Left forelimb (tissue), 1 donor: Measurements from ENCODE around the gene CLDN34.
A peak's percentile ranks its signal among the peaks of the same experiment; 100 is the strongest.

Experiments used
- DNase-seq: peaks from one replicate; pipeline ENCODE4 v3.0.0-alpha.2; 2018; ENCODE audit warnings: low spot score

The CLDN34 gene

DNA sequence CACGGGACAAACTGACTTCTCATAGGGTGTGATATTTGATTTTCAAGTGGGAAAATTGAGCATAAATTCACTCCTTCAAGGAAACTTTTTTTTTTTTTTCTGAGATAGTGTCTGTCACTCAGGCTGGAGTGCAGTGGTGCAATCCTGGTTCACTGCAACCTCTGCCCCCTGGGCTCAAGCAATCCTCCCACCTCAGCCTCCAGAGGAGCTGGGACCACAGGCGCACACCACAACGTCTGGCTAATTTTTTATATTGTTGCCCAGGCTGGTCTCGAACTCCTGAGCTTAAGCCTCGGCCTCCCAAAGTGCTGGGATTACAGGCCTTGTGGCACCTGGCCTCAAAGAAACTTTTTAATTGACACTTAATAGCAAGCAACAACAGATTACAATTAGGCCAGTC is 13.8 kb downstream of the CLDN34 start:
- DNase-seq, result no peak

GRCh38 chrX:9983441-9983840 is 16.3 kb downstream of the CLDN34 start:
- DNase-seq, result no peak

GRCh38 chrX:9983846-9984245 is 16.7 kb downstream of the CLDN34 start:
- DNase-seq, result no peak

GRCh38 chrX:9988762-9989161 is 21.6 kb downstream of the CLDN34 start:
- DNase-seq, result no peak

DNA sequence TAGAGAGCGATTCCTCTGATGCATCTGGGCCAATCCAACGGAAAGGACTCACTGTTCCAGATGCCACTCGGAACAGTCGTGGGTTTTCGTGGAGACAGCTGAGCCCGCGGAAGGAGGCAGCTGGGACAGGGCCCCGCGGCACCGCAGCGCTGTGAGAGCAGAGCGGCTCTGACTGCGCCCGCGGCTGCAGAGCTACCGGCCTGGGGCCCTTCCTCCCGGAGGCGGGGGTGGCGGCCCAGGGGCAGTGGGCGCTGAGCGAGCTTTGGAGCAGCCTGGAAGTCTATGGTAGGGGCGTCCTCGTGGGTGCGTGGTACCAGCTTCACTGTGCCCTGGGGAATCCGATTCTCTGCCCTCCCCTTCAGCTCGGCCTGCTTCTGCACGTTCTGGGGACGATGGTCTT is 24.9 kb downstream of the CLDN34 start:
- DNase-seq, result no peak

- DNase-seq, result no peak
Observed at GRCh38 chrX:9992724-9993123, 25.6 kb downstream of the CLDN34 start.

- peak; percentile 74 for DNase-seq
Observed at GRCh38 chrX:9995855-9996339, 28.7 kb downstream of the CLDN34 start.

- DNase-seq, result no peak
Observed at GRCh38 chrX:9997041-9997440, 29.9 kb downstream of the CLDN34 start.

DNA sequence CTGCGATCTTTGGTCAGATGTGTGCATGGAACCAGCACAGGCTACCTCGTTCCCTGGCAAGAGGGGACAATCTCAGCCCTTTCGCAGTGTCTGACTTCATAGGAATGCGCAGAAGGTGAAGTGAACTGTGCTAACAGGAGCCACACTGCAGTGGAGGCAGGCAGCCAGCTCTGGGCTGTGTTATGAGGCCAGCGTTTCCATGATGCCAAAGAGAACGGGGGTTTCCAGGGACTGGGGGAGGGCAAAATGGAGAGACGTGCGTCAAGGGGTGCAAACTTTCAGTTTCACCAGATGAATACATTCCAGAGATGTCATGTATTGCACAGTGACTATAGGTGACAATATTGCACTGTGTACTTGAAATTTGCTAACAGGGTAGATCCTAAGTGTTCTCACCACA is 30.4 kb downstream of the CLDN34 start:
- DNase-seq, result no peak

DNA sequence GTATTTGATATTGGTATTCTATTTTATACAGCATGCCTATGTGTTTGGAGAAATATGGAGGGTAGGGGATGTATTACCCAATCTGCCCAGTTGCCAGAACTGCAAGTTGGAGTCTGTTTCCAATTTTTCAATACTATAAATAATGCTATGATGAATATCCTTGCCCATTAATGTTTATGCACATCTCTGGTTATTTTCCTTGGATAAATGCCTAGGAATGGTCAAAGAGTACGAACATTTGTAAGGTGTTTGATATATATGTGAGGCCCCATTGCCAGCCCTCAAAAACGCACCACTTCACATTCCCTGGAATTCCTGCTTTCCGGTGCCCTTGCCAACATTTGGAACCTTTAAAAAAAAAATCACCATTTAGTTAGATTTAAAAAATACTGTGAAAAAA is 34.3 kb downstream of the CLDN34 start:
- no peak for DNase-seq

- no peak for DNase-seq
Observed at GRCh38 chrX:10004832-10005475, 37.8 kb downstream of the CLDN34 start.

- DNase-seq, result no peak
Observed at GRCh38 chrX:10006086-10006485, 38.9 kb downstream of the CLDN34 start.

DNA sequence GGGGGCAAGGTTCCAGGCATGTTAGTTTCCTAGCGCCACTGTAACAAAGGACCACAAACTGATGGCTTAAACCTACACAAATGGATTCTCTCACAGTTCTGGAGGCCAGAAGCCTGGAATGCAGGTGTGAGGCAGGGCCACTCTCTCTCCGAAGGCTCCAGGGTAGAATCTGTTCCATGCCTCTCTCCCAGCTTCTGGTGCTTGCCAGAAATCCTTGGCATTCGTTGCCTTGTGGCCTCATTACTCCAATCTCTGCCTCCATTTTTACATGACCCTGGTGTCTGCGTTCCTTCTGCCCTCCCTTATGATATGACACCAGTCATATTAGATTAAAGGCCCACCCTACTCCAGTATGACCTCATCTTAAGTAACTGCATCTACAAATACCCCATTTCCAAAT is 39.6 kb downstream of the CLDN34 start:
- DNase-seq, result no peak

DNA sequence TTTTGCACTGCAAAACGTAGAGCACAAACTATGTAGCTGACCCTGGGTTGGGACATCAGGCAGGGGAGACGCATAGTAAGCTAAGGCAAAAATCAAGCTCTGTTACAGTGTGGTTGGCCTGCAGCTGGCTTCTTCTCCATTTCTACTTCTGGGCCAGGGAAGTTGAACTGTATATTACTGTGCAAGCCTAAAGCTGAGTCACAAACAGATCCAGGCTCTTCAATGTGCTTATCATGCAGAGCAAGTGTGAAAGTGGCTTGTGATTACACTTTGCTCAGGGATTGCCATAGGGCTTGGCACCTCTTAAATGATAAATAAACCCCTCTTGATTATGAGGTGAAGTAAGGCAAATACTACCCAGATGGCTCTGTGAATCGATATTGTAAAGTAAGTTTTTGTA is 40.5 kb downstream of the CLDN34 start:
- DNase-seq, result no peak

GRCh38 chrX:10008483-10009056 is 41.4 kb downstream of the CLDN34 start:
- DNase-seq, result no peak

DNA sequence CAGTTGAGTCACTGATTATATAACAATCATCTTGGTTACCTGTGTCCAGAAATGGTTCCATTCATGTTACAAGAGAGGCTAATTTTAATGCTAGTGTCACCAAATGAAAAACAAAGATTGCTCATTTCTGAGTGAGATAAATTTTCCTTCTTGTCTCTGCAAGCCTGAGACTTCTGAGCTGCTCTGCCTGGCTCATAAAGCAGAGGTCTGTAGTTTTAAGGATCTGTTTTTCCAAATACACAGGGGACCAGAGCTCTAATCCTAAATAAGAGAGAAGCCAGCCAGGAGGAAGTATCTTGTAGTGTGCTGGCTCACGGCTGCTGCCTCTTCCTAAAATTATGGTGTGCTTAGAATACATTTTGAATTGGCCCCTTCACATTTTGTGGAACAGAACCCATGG is 42.6 kb downstream of the CLDN34 start:
- DNase-seq, result no peak

DNA sequence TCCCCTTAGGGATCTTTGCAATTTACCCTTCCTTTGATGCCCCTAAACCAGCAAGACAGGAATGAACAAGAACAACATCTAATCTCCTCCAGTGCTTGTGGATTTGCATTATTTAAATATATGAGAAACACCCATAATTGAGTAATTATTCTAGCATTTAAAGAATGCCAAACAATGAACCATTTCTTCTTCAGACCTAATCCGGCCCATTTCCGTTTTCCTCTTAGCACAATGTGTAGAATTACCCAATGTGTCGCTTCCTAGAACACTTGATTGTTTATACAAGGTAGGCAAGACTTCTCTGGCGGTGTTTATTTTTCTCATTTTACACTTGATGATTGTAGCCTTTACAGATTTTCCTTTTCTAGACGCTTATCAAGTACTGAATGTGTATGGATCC is 43.5 kb downstream of the CLDN34 start:
- DNase-seq, result no peak

GRCh38 chrX:10011261-10011931 is 44.2 kb downstream of the CLDN34 start:
- DNase-seq, result no peak

- no peak for DNase-seq
Observed at GRCh38 chrX:10011991-10012390, 44.8 kb downstream of the CLDN34 start.

DNA sequence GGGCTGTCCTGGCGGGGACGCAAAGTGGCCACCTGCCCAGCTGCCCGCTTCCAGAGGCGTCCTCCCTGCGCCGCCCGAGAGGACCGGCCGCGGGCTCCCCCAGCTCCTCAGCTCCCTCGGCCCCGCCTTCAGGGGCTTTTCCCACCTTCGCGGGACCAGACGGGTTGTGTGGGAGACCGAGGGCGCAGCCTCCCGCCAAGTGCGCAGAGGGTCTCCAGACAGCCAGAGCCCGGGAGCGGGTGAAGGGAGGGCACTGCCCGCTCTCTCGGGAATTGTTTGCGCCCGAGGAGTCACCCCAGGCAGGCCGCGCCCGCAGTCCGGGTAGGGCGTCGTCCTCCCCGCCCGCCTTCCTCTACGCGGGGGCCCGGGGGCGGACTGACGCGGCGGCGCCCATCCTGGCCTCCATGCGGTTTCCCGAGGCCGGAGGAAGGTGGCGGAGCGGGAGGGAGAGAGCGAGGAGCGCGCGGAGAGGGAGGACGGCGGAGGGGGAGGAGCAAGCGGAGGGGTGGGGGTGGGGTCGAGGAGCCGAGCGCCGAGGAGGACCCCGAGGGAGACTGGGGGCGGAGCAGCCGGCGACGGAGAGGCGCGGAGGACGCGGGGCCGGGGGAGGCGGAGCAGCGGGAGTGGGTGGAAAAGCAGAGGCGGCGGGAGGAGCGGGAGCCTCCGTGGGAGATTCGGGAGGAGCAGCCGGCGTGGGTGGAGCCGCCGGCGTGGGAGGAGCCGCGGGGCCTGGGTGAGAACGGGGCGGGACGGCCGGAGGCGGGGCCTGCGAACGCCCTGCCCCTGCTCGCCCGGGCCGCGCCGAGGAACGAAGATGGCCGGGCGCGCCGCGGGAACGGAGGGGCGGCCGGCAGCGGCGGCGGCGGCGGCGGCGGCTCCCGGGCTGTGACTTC is 47.5 kb downstream of the CLDN34 start:
- DNase-seq, result peak; percentile 90

GRCh38 chrX:10015355-10015722 is 48.2 kb downstream of the CLDN34 start:
- no peak for DNase-seq

- DNase-seq, result peak; percentile 63
Observed at GRCh38 chrX:10015723-10016518, 48.8 kb downstream of the CLDN34 start.
